Measurements from ENCODE around the gene BRME1. TPM values are rescaled to one million over a fixed set of nuclear protein-coding genes. Genes with fewer than 3 reads are reported as not detected.

Gene BRME1
- total and polyA plus RNA-seq, 2 of the 13 experiments (the other 11 are each of a cell fraction or from before 2014, with no cell fraction given): 0.74 to 1.5 TPM

DNA sequence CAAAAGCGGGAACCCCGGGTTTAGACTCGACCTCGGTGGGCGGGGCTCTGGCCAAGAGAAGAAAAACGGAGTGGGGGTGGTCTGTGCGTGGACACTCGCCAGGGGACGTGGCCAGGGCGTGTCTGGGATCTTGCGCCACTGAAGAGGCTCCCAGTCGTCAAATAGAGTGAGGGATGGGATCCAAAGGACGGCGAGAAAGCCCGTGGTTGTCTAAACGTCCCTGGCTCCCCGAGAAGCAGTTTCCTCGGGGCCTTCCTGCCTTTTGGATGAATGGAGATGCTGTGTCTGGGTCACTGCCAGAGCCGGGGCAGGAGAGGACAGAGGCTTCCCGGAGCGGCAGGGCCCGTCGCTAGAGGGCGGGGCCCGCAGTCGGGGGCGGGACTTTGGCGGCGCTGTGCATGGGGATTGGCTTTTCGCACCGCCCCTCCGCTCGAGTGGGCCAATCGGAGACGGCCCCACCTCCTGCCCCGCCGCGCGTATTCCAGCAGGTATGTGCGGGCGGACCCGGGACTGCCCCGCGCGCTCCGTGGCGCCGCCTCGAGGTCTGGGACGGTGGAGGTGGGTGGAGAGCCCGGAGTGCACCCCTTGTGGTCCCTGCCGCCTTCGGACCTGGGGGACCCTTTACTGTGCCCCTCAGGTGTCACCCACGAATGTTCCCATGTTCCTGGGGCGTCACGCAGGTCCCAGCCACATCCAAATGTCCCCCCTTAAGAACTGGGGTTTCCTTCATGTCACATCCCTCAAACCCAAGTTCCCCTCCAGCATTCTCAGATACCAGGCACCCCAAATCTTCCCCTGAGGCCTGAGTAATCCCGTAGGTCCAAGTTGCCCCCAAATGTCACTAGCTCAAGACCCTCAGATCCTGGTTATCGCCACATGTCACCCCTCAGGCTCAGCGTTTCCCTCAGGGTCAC lies 72.3 kb downstream of the BRME1 start (continued):
- peak; percentile 68; the same call in 1 of the 2 replicates for TF ChIP-seq MAX (IDR thresholded peaks at IDR 0.05)
- TF ChIP-seq TEAD3 (CRISPR knock-in tag; optimal IDR thresholded peaks at IDR 0.05; ENCODE audit: borderline replicate concordance): peak; percentile 90
- 0 out of 2 replicates have a peak, but pooled peaks have one; percentile 32 for TF ChIP-seq ZNF614 (CRISPR knock-in tag; IDR thresholded peaks at IDR 0.05; ENCODE audit: borderline replicate concordance)
- peak; percentile 64 for TF ChIP-seq POLR2AphosphoS5 (IDR thresholded peaks at IDR 0.05; ENCODE audit: low read depth, low read length)
- peak; percentile 14 for TF ChIP-seq SRSF1 (optimal IDR thresholded peaks at IDR 0.05; ENCODE audit: low read depth, low read length)
- peak; percentile 85 for TF ChIP-seq RBFOX2 (IDR thresholded peaks at IDR 0.05; ENCODE audit: low read depth, low read length)
- TF ChIP-seq, protein P1, sequence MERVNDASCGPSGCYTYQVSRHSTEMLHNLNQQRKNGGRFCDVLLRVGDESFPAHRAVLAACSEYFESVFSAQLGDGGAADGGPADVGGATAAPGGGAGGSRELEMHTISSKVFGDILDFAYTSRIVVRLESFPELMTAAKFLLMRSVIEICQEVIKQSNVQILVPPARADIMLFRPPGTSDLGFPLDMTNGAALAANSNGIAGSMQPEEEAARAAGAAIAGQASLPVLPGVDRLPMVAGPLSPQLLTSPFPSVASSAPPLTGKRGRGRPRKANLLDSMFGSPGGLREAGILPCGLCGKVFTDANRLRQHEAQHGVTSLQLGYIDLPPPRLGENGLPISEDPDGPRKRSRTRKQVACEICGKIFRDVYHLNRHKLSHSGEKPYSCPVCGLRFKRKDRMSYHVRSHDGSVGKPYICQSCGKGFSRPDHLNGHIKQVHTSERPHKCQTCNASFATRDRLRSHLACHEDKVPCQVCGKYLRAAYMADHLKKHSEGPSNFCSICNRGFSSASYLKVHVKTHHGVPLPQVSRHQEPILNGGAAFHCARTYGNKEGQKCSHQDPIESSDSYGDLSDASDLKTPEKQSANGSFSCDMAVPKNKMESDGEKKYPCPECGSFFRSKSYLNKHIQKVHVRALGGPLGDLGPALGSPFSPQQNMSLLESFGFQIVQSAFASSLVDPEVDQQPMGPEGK (CRISPR knock-in tag; IDR thresholded peaks at IDR 0.05): peak; percentile 52; the same call in 1 of the 2 replicates
- peak; percentile 71 for TF ChIP-seq ZEB1 (IDR thresholded peaks at IDR 0.05; ENCODE audit: insufficient replicate concordance, low read depth)
- peak; percentile 75 for TF ChIP-seq GABPB1 (CRISPR knock-in tag; IDR thresholded peaks at IDR 0.05)
- TF ChIP-seq TARDBP (CRISPR knock-in tag; IDR thresholded peaks at IDR 0.05): no peak
- no peak for TF ChIP-seq BCLAF1 (IDR thresholded peaks at IDR 0.05)
- TF ChIP-seq, protein P2, sequence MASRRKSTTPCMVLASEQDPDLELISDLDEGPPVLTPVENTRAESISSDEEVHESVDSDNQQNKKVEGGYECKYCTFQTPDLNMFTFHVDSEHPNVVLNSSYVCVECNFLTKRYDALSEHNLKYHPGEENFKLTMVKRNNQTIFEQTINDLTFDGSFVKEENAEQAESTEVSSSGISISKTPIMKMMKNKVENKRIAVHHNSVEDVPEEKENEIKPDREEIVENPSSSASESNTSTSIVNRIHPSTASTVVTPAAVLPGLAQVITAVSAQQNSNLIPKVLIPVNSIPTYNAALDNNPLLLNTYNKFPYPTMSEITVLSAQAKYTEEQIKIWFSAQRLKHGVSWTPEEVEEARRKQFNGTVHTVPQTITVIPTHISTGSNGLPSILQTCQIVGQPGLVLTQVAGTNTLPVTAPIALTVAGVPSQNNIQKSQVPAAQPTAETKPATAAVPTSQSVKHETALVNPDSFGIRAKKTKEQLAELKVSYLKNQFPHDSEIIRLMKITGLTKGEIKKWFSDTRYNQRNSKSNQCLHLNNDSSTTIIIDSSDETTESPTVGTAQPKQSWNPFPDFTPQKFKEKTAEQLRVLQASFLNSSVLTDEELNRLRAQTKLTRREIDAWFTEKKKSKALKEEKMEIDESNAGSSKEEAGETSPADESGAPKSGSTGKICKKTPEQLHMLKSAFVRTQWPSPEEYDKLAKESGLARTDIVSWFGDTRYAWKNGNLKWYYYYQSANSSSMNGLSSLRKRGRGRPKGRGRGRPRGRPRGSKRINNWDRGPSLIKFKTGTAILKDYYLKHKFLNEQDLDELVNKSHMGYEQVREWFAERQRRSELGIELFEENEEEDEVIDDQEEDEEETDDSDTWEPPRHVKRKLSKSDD (CRISPR knock-in tag; IDR thresholded peaks at IDR 0.05; ENCODE audit: low read depth): 0 out of 2 replicates have a peak, but pooled peaks have one; percentile 23
- 0 out of 2 replicates have a peak, but pooled peaks have one; percentile 20 for TF ChIP-seq ZNF615 (CRISPR knock-in tag; IDR thresholded peaks at IDR 0.05; ENCODE audit: borderline replicate concordance)
- no peak for TF ChIP-seq FOXO4 (CRISPR knock-in tag; conservative IDR thresholded peaks at IDR 0.05)
- TF ChIP-seq DMAP1 (CRISPR knock-in tag; IDR thresholded peaks at IDR 0.05): peak; percentile 48; the same call in 1 of the 2 replicates
